ENCODE measurements around the gene MBIP.

Gene MBIP

GRCh38 chr14:36270191-36270590 is 50.2 kb downstream of the MBIP start:
- no peak for TF ChIP-seq CTCF (IDR thresholded peaks at IDR 0.05; ENCODE audit: low read length, missing control alignments)
- H3K4me3 ChIP-seq (replicated peaks; ENCODE audit: low read depth, low read length): no peak overlapping the region
- no peak for DNase-seq (ENCODE audit: low read depth)

GRCh38 chr14:36268121-36268520 is 52.3 kb downstream of the MBIP start:
- no peak overlapping the region for H3K4me3 ChIP-seq (replicated peaks; ENCODE audit: low read depth, low read length)
- no peak for TF ChIP-seq CTCF (IDR thresholded peaks at IDR 0.05; ENCODE audit: low read length, missing control alignments)
- DNase-seq (ENCODE audit: low read depth): no peak

GRCh38 chr14:36264595-36264994 is 55.8 kb downstream of the MBIP start:
- H3K4me3 ChIP-seq (replicated peaks; ENCODE audit: low read depth, low read length): no peak overlapping the region
- no peak for TF ChIP-seq CTCF (IDR thresholded peaks at IDR 0.05; ENCODE audit: low read length, missing control alignments)

GRCh38 chr14:36264107-36264506 is 56.3 kb downstream of the MBIP start:
- H3K4me3 ChIP-seq (replicated peaks; ENCODE audit: low read depth, low read length): no peak overlapping the region
- DNase-seq (ENCODE audit: low read depth): no peak
- no peak for TF ChIP-seq CTCF (IDR thresholded peaks at IDR 0.05; ENCODE audit: low read length, missing control alignments)

More at GRCh38 chr14:36264595-36264994, 55.8 kb downstream of the MBIP start:
- DNase-seq (ENCODE audit: low read depth): no peak

- no peak for TF ChIP-seq CTCF (IDR thresholded peaks at IDR 0.05; ENCODE audit: low read length, missing control alignments)
- no peak overlapping the region for H3K4me3 ChIP-seq (replicated peaks; ENCODE audit: low read depth, low read length)
- no peak for DNase-seq (ENCODE audit: low read depth)
Measured at GRCh38 chr14:36260970-36261640, 59.3 kb downstream of the MBIP start.

GRCh38 chr14:36258241-36258640 is 62.2 kb downstream of the MBIP start:
- TF ChIP-seq CTCF (IDR thresholded peaks at IDR 0.05; ENCODE audit: low read length, missing control alignments): no peak
- no peak overlapping the region for H3K4me3 ChIP-seq (replicated peaks; ENCODE audit: low read depth, low read length)
- no peak for DNase-seq (ENCODE audit: low read depth)
